Lung (tissue), 12 donors: Measurements from ENCODE around the gene ZNF362. TPM values are rescaled to one million over a fixed set of nuclear protein-coding genes. Genes with fewer than 3 reads are reported as not detected.

Experiments used
- ATAC-seq: fragments of 200-7000 bp; cut with Tn5 transposase; one replicate; pipeline ENCODE4 v1.9.1; 2020; ENCODE audit warnings: moderate number of reproducible peaks; ENCODE audit not compliant: insufficient read depth, low FRiP score
- DNase-seq, 3 donors: peaks; one replicate each; pipeline ENCODE4 v3.0.0-alpha.2; 2013 to 2017
- H3K27ac ChIP-seq, 2 donors: one replicate each; pipeline ENCODE4 v1.5.1; 2013; ENCODE audit warnings: mild to moderate bottlenecking in 2 of 2, moderate library complexity in 2 of 2, control low read depth in 1 of 2, inconsistent platforms in 1 of 2, low read depth in 1 of 2, low read length in 1 of 2
- H3K27me3 ChIP-seq, 3 donors: one replicate each; pipeline ENCODE4 v1.5.1; 2013; ENCODE audit warnings: low read length in 2 of 3; ENCODE audit not compliant: control insufficient read depth in 3 of 3, insufficient read depth in 3 of 3
- H3K36me3 ChIP-seq, 4 donors: one replicate each; pipeline ENCODE4 v1.5.1; 2013; ENCODE audit warnings: low read length in 4 of 4, mild to moderate bottlenecking in 1 of 4, moderate library complexity in 1 of 4; ENCODE audit not compliant: control insufficient read depth in 4 of 4, insufficient read depth in 4 of 4
- H3K4me1 ChIP-seq, 5 donors: one replicate each; pipeline ENCODE4 v1.5.1; 2013; ENCODE audit warnings: low read length in 5 of 5, mild to moderate bottlenecking in 2 of 5, moderate library complexity in 1 of 5; ENCODE audit not compliant: control insufficient read depth in 5 of 5, insufficient read depth in 5 of 5
- H3K4me3 ChIP-seq: one replicate; pipeline ENCODE4 v1.5.1; 2013; ENCODE audit warnings: mild to moderate bottlenecking, control low read depth, moderate library complexity
- H3K9ac ChIP-seq, 2 donors: one replicate each; pipeline ENCODE4 v1.5.1; 2013; ENCODE audit warnings: low read length in 2 of 2, control low read depth in 1 of 2; ENCODE audit not compliant: insufficient read depth in 1 of 2
- H3K9me3 ChIP-seq, 4 donors: one replicate each; pipeline ENCODE4 v1.5.1; 2013; ENCODE audit warnings: low read length in 3 of 4, mild to moderate bottlenecking in 1 of 4, moderate library complexity in 1 of 4; ENCODE audit not compliant: control insufficient read depth in 4 of 4, insufficient read depth in 3 of 4
- WGBS, 2 donors: extraction: QIAGEN DNeasy Blood & Tissue Kit; methylation state at CpG; one replicate each; pipeline ENCODE4 v1.1.7; 2013; 5-methylcytosine and 5-hydroxymethylcytosine counted together
- polyA plus RNA-seq, 2 donors: library from polyadenylated mRNA; stranded (reverse); fragments of 200-250 nt; gene quantifications; one replicate each; pipeline ENCODE4 v1.2.1, GENCODE V29; 2013
- total RNA-seq, 2 donors: library from RNA; depleted of rRNA in 1 of 2; stranded (reverse); fragments of >200 nt in 1 of 2; gene quantifications; one replicate each; pipeline ENCODE4 v1.2.1, GENCODE V29; 2014 to 2021
- TF ChIP-seq, protein P1 (sequence below): IDR thresholded peaks from 2 replicates; pipeline ENCODE4 v1.5.1; 2012; ENCODE audit warnings: mild to moderate bottlenecking; ENCODE audit errors: control extremely low read depth, extremely low read depth
- donor health status: control.
- donor health status: control.
- donor health status: Bipolar disorder and iron deficiency.
- donor health status: healthy.
- donor health status: DM: yes; HTN: yes; CAD: no.

Gene ZNF362
- total and polyA plus RNA-seq, 4 donors = 10.2 to 35.0 (median 16.5) TPM

DNA sequence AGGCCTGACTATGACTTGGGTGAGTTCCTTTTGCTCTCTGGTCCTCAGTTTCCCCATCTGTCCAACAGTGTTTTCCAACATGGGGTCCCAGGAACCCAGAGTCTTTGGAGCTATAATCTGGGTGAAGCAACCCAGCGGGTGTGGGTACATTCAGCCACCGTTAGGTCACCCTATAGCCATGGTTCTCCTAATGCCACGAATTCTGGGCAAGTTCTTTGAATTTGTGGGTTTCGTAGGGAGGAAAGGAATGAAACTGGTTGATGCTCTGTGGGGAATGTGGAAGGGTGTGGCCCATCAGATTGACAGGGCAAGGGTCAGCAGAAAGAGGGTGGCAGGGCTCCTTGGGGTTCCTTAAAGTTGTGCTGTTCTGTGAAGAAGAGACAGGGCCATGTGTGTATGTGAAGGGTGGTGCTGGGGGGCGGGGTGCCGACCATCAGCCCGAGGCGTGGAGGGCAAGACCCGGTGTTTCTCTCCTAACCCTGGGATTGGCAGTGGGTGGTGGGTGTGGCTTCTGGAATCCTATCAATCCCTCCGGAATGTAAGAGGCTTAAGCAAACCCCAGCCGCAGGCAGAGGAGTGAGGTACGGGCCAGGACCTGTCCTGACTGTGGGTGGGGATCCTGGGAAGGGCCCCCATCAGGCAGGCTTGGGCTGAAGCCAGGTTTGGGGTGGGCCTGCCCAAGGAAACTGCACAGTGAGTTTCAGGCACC is 35.5 kb upstream of the ZNF362 start:
- Histone ChIP-seq H3K27me3 (no peaks in the 10 kb centered on the region), H3K4me3 (no peak overlapping the region), H3K9ac (no peak overlapping the region), H3K4me1 (peaks cover 0 to 10% (median 0%) of the 10 kb centered on the region in 5 donors), H3K9me3 (peaks cover 0 to 2% (median 0%) of the 10 kb centered on the region in 4 donors), H3K36me3 (no peaks in the 10 kb centered on the region), H3K27ac (no peak overlapping the region)
- TF ChIP-seq, protein P1, sequence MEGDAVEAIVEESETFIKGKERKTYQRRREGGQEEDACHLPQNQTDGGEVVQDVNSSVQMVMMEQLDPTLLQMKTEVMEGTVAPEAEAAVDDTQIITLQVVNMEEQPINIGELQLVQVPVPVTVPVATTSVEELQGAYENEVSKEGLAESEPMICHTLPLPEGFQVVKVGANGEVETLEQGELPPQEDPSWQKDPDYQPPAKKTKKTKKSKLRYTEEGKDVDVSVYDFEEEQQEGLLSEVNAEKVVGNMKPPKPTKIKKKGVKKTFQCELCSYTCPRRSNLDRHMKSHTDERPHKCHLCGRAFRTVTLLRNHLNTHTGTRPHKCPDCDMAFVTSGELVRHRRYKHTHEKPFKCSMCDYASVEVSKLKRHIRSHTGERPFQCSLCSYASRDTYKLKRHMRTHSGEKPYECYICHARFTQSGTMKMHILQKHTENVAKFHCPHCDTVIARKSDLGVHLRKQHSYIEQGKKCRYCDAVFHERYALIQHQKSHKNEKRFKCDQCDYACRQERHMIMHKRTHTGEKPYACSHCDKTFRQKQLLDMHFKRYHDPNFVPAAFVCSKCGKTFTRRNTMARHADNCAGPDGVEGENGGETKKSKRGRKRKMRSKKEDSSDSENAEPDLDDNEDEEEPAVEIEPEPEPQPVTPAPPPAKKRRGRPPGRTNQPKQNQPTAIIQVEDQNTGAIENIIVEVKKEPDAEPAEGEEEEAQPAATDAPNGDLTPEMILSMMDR = no peak
- DNase-seq (no peak), ATAC-seq (no peak)
- WGBS, 2 donors = 55 to 85% methylated on average over 12 of the region's 12 CpGs

DNA sequence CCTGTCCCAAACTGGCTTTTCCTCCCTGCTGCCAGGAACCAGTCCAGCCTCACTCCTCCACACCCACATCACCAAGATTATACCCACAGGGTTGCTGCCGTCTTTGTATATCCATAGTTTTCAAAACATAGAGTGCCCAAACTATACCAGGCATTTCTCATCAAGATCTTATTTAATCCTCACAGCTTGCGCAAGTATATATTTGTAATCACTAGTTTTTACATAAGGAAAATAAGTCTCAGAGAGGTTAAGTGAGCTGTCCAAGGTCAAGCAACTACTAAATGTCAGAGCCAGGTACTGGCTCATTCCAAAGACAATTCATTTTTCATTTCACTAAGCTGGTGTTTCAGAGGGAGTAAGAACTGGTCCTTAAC is 34.9 kb upstream of the ZNF362 start:
- H3K9ac ChIP-seq = no peak overlapping the region
- DNase-seq (no peak), ATAC-seq (no peak)
- peaks cover 0 to 2% (median 0%) of the 10 kb centered on the region in 4 donors for H3K9me3 ChIP-seq
- H3K4me3 ChIP-seq = no peak overlapping the region
- H3K27ac ChIP-seq = no peak overlapping the region
- peaks cover 0 to 10% (median 0%) of the 10 kb centered on the region in 5 donors for H3K4me1 ChIP-seq
- H3K36me3 ChIP-seq = no peaks in the 10 kb centered on the region
- no peaks in the 10 kb centered on the region for H3K27me3 ChIP-seq
- TF ChIP-seq, protein P1 = no peak
- 67 to 78% methylated on average over 2 of the region's 2 CpGs for WGBS, 2 donors

DNA sequence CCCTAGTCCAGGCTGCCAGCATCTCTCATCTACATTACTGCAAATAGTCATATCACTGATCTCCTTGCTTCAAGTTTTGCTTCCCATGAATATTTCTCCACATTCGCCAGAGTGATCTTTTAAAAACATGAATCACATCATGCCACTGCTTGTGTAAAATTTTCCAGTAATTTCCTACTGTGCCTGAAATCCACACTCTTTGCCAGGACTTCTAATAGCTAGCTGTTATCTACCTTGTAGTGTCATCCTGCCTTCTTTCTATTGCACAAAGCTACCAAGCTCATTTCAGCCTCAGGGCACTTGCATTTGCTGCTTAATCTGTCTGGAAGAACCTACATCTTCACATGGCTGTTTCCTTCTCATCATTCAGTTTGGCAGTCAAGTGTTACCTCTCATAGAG is 33.9 kb upstream of the ZNF362 start:
- H3K27me3 ChIP-seq = no peaks in the 10 kb centered on the region
- WGBS, 2 donors = 88 to 98% methylated on average over 1 of the region's 1 CpG
- no peak overlapping the region for H3K27ac ChIP-seq
- H3K36me3 ChIP-seq = no peaks in the 10 kb centered on the region
- ATAC-seq (no peak), DNase-seq (no peak)
- no peak overlapping the region for H3K4me3 ChIP-seq
- no peak overlapping the region for H3K9ac ChIP-seq
- TF ChIP-seq, protein P1 = no peak
- H3K4me1 ChIP-seq = peaks cover 0 to 10% (median 0%) of the 10 kb centered on the region in 5 donors
- peaks cover 0 to 2% (median 0%) of the 10 kb centered on the region in 4 donors for H3K9me3 ChIP-seq
